GM12878 (cell line): ENCODE data around the gene MYOD1. TPM values are rescaled to one million over a fixed set of nuclear protein-coding genes. Genes with fewer than 3 reads are reported as not detected.

Experiments used
- ATAC-seq: fragments of 200-7000 bp; cut with Tn5 transposase; 3 replicates; pipeline ENCODE4 v1.9.1; 2020; ENCODE audit warnings: mild to moderate bottlenecking, moderate library complexity
- BruUV-seq: library from RNA; stranded (reverse); fragments of 400-500 nt; replicated peaks from 2 replicates; lab custom pipeline; 2021; lab: Mats Ljungman, UMichigan
- CTCF ChIA-PET: fragments of 300-600 bp; sonication (Branson Sonifier 250); formaldehyde crosslinking; extraction: SDS; loops from one replicate; lab custom pipeline; 2021; ENCODE audit warnings: inconsistent platforms; lab: Yijun Ruan, JAX
- POLR2A ChIA-PET: fragments of 350-600 bp; formaldehyde crosslinking; extraction: SDS; loops from one replicate; lab custom pipeline; 2021; ENCODE audit warnings: inconsistent platforms; lab: Charles Lee
- RAD21 ChIA-PET: fragments of 300-600 bp; sonication (Branson Sonifier 250); formaldehyde crosslinking; loops from one replicate; lab custom pipeline; 2023; ENCODE audit warnings: antibody characterized with exemption; ENCODE audit not compliant: unreplicated experiment; lab: Charles Lee
- SMC1A ChIA-PET: fragments of 300-600 bp; sonication (Branson Sonifier 250); formaldehyde crosslinking; loops from one replicate; lab custom pipeline; 2023; ENCODE audit not compliant: unreplicated experiment, uncharacterized antibody; lab: Charles Lee
- DNase-seq: peaks from one replicate; pipeline ENCODE4 v3.0.0-alpha.2; 2011; ENCODE audit warnings: low read depth, low spot score
- FAIRE-seq: peaks from 3 replicates; lab custom pipeline; 2011; peaks lifted over from hg19 to GRCh38; lab: Jason Lieb, UNC
- H2AFZ ChIP-seq: 2 replicates; pipeline ENCODE4 v1.6.0; 2011; ENCODE audit warnings: low read depth, low read length, control low read depth; ENCODE audit not compliant: control insufficient read depth
- H3K27ac ChIP-seq: 2 replicates; pipeline ENCODE4 v1.5.1; 2011; ENCODE audit warnings: control low read depth; ENCODE audit not compliant: control insufficient read depth, insufficient read depth
- H3K27me3 ChIP-seq, 2 experiments: replicated peaks in 1 of 2; 2 replicates each; pipeline versions ENCODE4 v1.6.0 to v1.6.1; 2011; ENCODE audit warnings: low read length in 1 of 2; ENCODE audit not compliant: control insufficient read depth in 2 of 2, insufficient read depth in 2 of 2
- H3K36me3 ChIP-seq, 2 experiments: 2 replicates each; pipeline ENCODE4 v1.5.1; 2011; ENCODE audit warnings: low read length in 1 of 2; ENCODE audit not compliant: control insufficient read depth in 2 of 2, insufficient read depth in 2 of 2
- H3K4me1 ChIP-seq: 2 replicates; pipeline ENCODE4 v1.6.1; 2011; ENCODE audit warnings: mild to moderate bottlenecking, low read length, moderate library complexity, mixed read lengths; ENCODE audit not compliant: control insufficient read depth, insufficient read depth
- H3K4me2 ChIP-seq: 2 replicates; pipeline ENCODE4 v1.6.0; 2011; ENCODE audit warnings: control low read depth; ENCODE audit not compliant: control insufficient read depth, insufficient read depth
- H3K4me3 ChIP-seq: fragments of 200-600 bp; sonication (generic); 2 replicates; pipeline ENCODE4 v1.5.1; 2016
- H3K79me2 ChIP-seq: 2 replicates; pipeline ENCODE4 v1.6.0; 2011; ENCODE audit warnings: low read length; ENCODE audit not compliant: control insufficient read depth, insufficient read depth
- H3K9ac ChIP-seq: 2 replicates; pipeline ENCODE4 v1.8.0; 2011; ENCODE audit warnings: low read length, control low read depth, mixed read lengths; ENCODE audit not compliant: control insufficient read depth, insufficient read depth
- H3K9me3 ChIP-seq: replicated peaks from 3 replicates; pipeline ENCODE4 v1.5.1; 2011; ENCODE audit warnings: mild to moderate bottlenecking, low read length; ENCODE audit not compliant: control insufficient read depth, insufficient read depth
- H4K20me1 ChIP-seq: 2 replicates; pipeline ENCODE4 v1.6.0; 2011; ENCODE audit not compliant: control insufficient read depth, insufficient read depth
- CTCF ChIP-seq, 3 experiments: IDR thresholded peaks in 2 of 3; conservative IDR thresholded peaks in 1 of 3; 2 replicates each; pipeline ENCODE4 v1.5.1; 2011; ENCODE audit warnings: low read depth in 3 of 3, low read length in 3 of 3, mild to moderate bottlenecking in 3 of 3, control low read depth in 2 of 3, moderate library complexity in 2 of 3, inconsistent platforms in 1 of 3, mixed read lengths in 1 of 3; ENCODE audit not compliant: control insufficient read depth in 2 of 3, insufficient read depth in 1 of 3; ENCODE audit errors: extremely low read depth in 1 of 3
- CUX1 ChIP-seq: IDR thresholded peaks from 2 replicates; pipeline ENCODE4 v1.6.1; 2012; ENCODE audit warnings: improper control_type of control experiment, low read depth, low read length; ENCODE audit not compliant: insufficient replicate concordance
- GATAD2B ChIP-seq: fragments of 450-650 bp; conservative IDR thresholded peaks from 2 replicates; pipeline ENCODE4 v1.6.1; 2017; ENCODE audit warnings: low read depth, mild to moderate bottlenecking, moderate library complexity
- JUNB ChIP-seq: IDR thresholded peaks from 2 replicates; pipeline ENCODE4 v1.6.1; 2016; ENCODE audit warnings: antibody characterized with exemption, mild to moderate bottlenecking
- RAD21 ChIP-seq: IDR thresholded peaks from 2 replicates; pipeline ENCODE4 v1.6.1; 2011; ENCODE audit warnings: mild to moderate bottlenecking, low read depth, low read length, moderate library complexity; ENCODE audit not compliant: insufficient read depth
- SMARCA5 ChIP-seq: fragments of 450-650 bp; IDR thresholded peaks from 2 replicates; pipeline ENCODE4 v1.6.1; 2017; ENCODE audit warnings: mild to moderate bottlenecking
- SMC3 ChIP-seq: IDR thresholded peaks from 2 replicates; pipeline ENCODE4 v1.6.1; 2011; ENCODE audit warnings: low read length, improper control_type of control experiment, borderline replicate concordance
- YY1 ChIP-seq: IDR thresholded peaks from 2 replicates; pipeline ENCODE4 v1.6.1; 2011; ENCODE audit warnings: low read depth, mild to moderate bottlenecking, low read length
- WGBS: methylation state at CpG from one replicate; pipeline ENCODE4 v1.1.6; 2016; ENCODE audit warnings: low lambda C conversion rate; ENCODE audit not compliant: insufficient replicate concordance, insufficient coverage; ENCODE audit errors: missing lambda C conversion rate; 5-methylcytosine and 5-hydroxymethylcytosine counted together
- in situ Hi-C: fragments of 300-500 bp; cut with MboI; formaldehyde crosslinking; loops from 9 replicates; pipeline ENCODE4 v1.14.3; 2018; ENCODE audit warnings: mixed read lengths
- intact Hi-C: fragments of 100-400 bp; cut with micrococcal nuclease; formaldehyde crosslinking; loops from one replicate; pipeline ENCODE4 v1.14.2; 2022; ENCODE audit not compliant: unreplicated experiment
- polyA plus RNA-seq, 11 experiments: library from polyadenylated mRNA; depleted of rRNA in 4 of 11; unstranded in 6 of 11; stranded (reverse) in 5 of 11; fragments of >200 nt; fragmentation: Nextera tagmentation in 4 of 11; fragmentation: Illumina TruSeq in 1 of 11; extraction: Ambion mirVana in 4 of 11; extraction: Trizol in 1 of 11; gene quantifications; 1 replicate in 1 of 11; 2 replicates in 10 of 11; pipeline versions ENCODE4 v1.2.1 to v1.2.3, GENCODE V29; 2011 to 2016; ENCODE audit warnings: inconsistent platforms in 2 of 11, missing spikeins in 2 of 11, low read depth in 1 of 11
- total RNA-seq, 4 experiments: library from RNA; depleted of rRNA in 3 of 4; stranded (reverse); fragments of >200 nt in 3 of 4; fragmentation: Illumina TruSeq in 1 of 4; extraction: Trizol in 1 of 4; gene quantifications; 2 replicates each; pipeline versions ENCODE4 v1.2.1 to v1.2.3, GENCODE V29; 2013 to 2021

The MYOD1 gene
- total and polyA plus RNA-seq, 10 of the 15 experiments (the other 5 are each of a cell fraction or from before 2014, with no cell fraction given) = not detected

DNA sequence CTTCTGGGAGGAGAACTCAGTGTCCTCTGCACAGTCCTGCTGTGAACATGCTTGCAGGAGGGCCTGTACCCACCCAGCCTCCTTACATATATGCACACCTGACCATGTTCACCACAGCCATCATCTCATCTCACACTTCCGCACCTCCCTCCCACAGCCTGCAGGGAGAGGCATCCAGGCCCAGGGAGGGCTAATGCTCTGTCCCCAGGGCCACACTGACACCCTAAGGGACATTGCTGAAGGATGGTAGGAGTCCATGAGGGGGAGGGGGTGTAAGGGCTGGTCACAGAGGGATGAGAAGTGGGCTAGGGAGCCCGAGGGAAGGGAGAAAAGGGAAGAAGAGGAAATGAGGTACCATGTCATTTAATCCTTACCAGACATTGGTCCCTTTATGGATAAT, 10.8 kb downstream of the MYOD1 start (continued):
- no peak for TF ChIP-seq CUX1

DNA sequence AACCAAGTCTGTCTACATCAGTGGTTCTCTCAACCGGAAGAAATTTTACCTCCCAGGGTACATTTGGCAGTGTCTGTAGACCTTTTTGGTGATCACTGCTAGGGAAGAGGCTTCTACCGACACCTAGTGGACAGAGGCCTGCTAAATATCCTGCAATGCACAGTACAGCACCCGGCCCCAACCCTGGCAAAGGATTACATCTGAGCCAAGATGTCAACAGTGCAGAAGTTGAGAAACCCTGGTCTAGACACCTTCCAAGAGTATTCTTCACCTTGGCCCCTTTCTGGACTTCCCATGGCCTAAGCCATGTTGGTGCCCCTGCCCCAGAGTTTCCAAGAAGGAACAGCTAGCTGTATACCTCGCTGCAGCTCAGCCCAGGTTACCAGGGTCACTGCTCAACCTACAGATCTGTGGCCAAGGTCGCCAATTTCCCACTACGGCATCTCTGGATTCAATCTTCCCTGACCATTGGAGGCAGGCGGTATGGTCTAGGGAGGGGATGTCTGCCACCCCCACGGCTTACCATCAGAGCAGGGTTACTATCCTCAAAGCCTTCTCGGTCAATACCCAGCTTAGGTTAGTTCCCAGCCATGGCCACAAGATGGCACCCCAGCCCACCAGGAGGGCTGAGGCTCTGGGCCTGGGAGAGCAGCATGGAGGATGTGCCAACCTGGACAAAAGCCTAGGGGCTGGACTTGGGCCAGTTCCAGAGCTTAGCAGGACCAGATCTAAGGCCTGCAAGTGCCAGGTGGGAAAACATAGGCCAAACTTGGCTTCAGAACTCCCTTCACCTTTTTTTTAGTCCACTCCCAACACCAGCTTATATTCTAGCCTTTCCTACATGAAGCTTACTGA, 11.5 kb downstream of the MYOD1 start:
- whole genome bisulfite sequencing = 16% methylated on average over 9 of the region's 9 CpGs
- FAIRE-seq (peak; percentile 62), DNase-seq (peak; percentile 4), ATAC-seq (peak; percentile 97)
- H4K20me1 ChIP-seq = no peaks in the 10 kb centered on the region
- no TSS peak for BruUV-seq
- intact Hi-C loops (loop anchor here (1.0 kb wide), 2 partner anchors 132 to 248 kb away; no protein-coding TSS in a partner anchor), in situ Hi-C loops (loop anchor here (5.0 kb wide), 1 partner anchor 246 kb away; no protein-coding TSS in a partner anchor)
- H3K9ac ChIP-seq = no peak overlapping the region
- H3K4me3 ChIP-seq = no peak overlapping the region
- H3K27ac ChIP-seq = no peak overlapping the region
- no peak overlapping the region for H3K4me2 ChIP-seq
- no peaks in the 10 kb centered on the region for H3K36me3 ChIP-seq
- POLR2A ChIA-PET = interaction anchor here (1.2 kb wide), 1 partner anchor 248 kb away, joined by 3 read pairs; no protein-coding TSS in a partner anchor
- no peaks in the 10 kb centered on the region for H3K79me2 ChIP-seq
- SMC1A ChIA-PET = interaction anchor here (0.6 to 5.4 kb wide), 31 partner anchors 8 to 696 kb away, joined by 3 to 99 read pairs (median 3); no protein-coding TSS in a partner anchor
- no peaks in the 10 kb centered on the region for H3K9me3 ChIP-seq
- H3K4me1 ChIP-seq = no peaks in the 10 kb centered on the region
- RAD21 ChIA-PET = interaction anchor here (0.6 to 3.3 kb wide), 25 partner anchors 8 to 501 kb away, joined by 3 to 76 read pairs (median 3); no protein-coding TSS in a partner anchor
- H3K27me3 ChIP-seq = peaks cover 2 to 3% of the 10 kb centered on the region in 2 experiments; a peak in 2 of 4 replicates
- no peak overlapping the region for H2AFZ ChIP-seq
- TF ChIP-seq GATAD2B = no peak
- TF ChIP-seq JUNB = no peak
- peak; percentile 95 for TF ChIP-seq RAD21
- peak; percentile 88 to 97 (median 95) for TF ChIP-seq CTCF (IDR thresholded peaks at IDR 0.05 in 2 of 3, conservative IDR thresholded peaks at IDR 0.05 in 1 of 3; ENCODE audit: control insufficient read depth in 2 of 3, extremely low read depth in 1 of 3, insufficient read depth in 1 of 3, low read depth in 3 of 3, low read length in 3 of 3)
- peak; percentile 70; the same call in 1 of the 2 replicates for TF ChIP-seq YY1
- TF ChIP-seq SMC3 = peak; percentile 88
- 0 out of 2 replicates have a peak, but pooled peaks have one; percentile 17 for TF ChIP-seq SMARCA5
- CTCF ChIA-PET = interaction anchor here (0.7 to 6.3 kb wide), 68 partner anchors 9 to 714 kb away, joined by 3 to 268 read pairs (median 4); partner anchors contain the start of gene MYOD1
